GM21576 (cell line): ENCODE measurements around the gene LRRC63.
"Not testable (repeated sequence)": the region's sequence is repeated elsewhere in the genome, so short reads cannot be mapped to it uniquely, and the experiment has no call there.

Source experiments
- ATAC-seq: cut with Tn5 transposase; IDR thresholded peaks from one replicate; pipeline ENCODE4 v1.9.1; 2021; ENCODE audit warnings: mild to moderate bottlenecking, moderate library complexity; ENCODE audit not compliant: unreplicated experiment

Gene LRRC63, protein sequence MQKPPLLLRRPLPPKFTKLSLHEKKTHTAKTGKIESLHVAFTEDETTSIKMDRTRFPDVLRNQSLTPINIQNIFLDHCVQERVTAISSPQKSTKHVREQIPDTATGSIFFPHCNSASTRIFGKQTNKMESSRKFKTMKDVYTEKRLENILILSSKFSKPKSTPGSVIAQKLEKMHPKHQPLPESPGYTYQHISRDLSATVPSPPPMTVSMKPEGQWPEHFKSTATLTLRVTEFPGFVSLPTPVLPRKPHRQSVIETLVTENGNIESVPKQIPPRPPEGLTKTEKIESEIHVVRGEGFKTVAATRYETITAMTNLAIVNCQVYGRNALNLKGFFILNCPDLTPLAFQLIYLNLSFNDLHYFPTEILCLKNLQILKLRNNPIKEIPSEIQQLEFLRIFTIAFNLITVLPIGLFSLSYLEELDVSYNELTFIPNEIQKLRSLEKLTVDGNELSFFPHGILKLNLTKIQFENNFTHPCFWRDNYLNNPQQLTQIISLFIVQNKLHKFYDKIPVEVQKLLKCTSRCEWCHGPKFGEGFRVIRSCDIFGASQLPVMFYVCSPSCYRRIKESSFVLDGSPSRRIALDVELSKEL

DNA sequence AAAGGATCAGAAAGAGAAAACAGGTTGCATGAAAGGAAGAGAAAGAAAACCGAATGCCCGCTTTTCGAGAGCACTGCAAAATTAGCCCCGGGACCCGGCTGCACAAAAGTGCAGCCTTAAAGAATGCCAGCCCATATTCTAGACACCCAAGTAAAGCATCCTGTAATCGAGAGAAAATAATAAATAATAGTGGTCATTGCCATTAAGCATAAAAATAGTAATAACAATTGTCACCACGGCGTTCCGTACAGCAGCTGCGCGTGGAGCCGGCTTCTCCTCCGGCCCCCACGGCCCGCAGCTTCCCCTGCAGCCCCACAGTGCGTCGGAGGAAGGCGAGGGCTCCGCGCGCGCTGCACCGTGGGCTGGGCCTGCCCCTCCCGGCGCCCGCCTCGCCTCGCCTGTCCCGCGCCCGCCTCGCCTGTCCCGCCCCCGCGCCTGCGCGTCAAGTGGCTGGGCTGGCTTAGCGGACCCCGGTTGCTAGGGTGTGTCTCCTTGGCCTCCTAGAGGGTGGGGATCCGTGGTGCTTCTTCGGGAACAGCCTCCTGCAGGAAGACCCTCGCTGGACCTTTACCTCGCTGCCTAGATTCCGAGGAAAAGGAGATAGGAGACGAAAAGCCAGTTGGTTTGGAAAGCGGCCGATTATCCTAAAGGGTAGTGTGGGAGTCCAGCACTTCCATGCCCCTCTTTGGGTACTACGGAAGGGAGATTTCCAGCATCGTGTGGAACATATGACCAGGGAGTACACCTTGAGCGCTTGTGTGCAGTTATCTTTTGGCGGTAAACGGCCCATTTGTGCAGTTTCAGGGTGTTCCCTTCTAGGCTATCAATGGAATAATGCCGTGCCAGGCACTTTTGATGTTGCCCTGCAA, at the start of gene LRRC63:
Gene LRRC63, plus strand, starts transcription at position 446 of the 869 bp plus-strand sequence. CDS start 1,107 bp downstream, outside the sequence.
- peak; percentile 91 for ATAC-seq

DNA sequence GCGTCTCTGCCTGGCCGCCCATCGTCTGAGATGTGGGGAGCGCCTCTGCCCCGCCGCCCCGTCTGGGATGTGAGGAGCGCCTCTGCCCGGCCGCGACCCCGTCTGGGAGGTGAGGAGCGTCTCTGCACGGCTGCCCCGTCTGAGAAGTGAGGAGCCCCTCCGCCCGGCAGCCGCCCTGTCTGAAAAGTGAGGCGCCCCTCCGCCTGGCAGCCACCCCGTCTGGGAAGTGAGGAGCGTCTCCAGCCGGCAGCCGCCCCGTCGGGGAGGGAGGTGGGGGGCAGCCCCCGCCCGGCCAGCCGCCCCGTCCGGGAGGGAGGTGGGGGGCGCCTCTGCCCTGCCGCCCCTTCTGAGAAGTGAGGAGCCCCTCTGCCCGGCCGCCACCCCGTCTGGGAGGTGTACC, 49.0 kb upstream of the LRRC63 start:
- ATAC-seq = not testable (repeated sequence)

DNA sequence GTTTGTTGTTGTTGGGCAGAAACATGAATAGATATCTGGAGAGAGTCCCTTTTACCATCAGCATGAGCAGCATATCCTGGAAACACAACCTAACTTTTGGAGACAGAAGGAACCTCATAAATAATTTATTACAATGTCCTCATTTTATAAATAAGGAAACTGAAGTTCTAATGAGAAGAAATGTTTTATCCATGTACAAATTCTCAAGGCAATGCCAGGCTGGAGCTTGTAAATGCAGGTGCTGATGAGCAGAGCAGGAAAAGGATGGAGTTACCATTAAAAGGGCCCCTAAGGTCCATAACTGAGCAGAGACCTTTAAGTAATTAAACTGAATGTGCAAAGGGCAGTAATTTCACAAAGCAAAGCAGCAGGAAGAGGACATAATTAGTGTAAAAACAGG, 47.1 kb upstream of the LRRC63 start:
- no peak for ATAC-seq

DNA sequence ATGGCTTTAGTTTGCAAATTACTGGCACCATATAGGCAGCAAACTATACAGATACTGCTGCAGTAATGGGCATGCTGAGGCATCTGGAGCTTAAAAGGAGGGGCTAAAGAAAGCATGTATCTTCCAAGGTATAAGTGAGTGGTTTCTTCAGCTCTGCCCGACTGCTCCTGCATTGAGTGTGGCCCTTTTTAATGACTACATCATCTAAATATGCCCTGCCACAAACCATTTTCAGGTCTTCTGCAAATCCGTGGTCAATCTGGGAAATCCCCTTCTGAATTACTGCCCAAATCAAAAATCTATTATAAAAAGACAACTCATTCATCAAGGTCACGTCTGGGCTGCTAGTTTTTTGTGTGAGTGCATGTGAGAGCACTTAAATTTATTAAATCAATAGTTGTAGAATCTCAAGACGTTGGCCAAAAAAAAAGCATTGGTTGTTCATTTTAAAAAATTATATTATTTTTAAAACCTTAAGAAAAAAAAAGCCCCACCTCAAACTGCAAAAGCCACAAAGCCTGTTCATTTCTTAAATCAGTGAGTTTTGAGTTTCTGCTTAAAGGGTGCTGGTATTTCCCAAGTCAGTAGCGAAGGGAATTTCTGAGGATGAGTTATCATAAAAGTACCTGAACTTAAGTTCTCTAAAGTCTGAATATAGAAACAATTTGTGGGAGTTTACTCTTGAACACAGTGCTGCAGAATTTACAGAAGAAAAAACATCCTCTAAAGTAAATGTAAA, 46.1 kb upstream of the LRRC63 start:
- peak; percentile 48 for ATAC-seq

DNA sequence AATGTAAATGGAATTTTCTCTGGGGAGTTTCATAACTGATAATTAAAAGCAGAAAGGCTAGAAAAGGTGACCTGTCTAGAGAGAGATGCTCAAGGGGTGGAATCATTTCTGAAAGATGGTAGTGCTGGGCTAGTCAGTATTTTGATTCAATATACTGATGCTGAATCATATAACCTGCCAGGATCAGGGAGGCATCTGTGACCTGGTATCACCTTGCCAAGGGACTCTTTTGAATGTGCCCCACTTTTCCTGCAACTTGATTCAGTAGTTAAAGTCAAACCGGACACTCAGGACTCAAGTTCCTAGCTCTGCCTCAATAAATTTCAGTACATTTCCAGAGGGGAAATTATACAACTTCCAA, 45.5 kb upstream of the LRRC63 start:
- no peak for ATAC-seq

DNA sequence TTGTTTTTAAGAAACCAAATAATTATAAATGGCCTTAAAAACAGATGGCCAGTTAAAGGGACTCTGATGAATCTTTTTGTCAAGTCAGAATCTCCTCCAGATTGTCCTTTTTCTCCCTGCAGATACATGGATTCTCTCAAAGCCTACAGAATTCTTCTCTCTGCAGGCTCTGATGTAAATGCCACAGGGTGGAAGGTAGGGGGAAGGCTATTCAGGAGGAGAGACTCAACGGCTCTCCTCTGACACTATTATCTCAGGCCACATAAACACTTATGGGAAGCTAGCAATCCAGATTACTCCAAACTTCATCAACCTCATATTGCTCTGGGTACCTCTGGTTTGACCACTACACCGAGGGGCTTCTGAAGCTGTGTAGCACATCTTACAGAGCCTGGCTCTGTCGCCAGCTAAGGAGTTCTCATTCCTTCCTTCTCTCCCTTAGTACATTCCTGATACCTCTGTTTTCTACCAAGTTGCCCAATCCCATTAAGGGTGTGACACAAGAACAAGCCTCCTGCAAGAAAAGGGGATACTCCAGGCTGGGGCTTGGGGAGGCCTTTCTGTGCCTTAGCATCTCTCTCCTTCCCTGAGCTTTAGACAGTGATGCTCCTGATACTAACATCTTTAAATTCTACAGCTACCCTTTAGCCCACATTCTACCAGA, 44.6 kb upstream of the LRRC63 start:
- ATAC-seq = no peak

DNA sequence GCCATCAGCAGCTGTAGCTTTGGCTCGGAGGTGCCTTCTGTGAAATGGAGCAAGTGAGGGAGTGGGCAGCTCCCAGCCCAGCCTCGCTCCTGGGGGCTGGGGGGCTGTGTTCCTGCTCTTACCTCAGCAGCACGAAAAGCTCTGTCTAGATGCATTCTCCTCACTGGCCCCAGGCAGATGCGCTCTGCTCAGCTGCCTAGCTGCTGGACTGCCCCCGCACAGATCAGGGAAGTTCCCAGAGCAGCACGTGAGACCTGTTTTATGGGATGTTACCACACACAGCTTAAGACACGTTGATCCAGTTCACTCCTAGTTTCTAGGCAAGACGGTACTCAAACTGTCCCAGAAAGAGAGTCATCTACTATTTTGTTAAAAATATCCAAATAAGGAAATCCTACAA, 43.4 kb upstream of the LRRC63 start:
- peak; percentile 30 for ATAC-seq

DNA sequence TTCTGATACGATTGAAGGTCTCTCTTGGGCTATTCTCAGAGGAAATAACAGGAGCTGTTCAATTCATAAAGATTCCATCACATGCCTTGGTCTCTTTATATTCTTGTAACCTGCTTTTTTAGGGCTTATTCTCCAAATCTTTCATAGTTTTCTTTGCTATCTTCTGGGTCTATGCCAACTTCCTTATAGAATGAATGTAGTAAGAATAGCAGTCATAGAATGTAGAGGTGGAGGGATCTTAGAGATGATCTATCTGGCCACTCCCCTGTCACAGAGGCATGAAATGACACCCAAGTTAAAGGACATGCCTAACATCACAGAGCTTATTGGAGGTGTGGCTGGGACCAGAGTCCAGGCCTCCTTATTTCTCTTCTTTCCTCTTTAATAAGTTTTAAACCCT, 42.9 kb upstream of the LRRC63 start:
- ATAC-seq = no peak

DNA sequence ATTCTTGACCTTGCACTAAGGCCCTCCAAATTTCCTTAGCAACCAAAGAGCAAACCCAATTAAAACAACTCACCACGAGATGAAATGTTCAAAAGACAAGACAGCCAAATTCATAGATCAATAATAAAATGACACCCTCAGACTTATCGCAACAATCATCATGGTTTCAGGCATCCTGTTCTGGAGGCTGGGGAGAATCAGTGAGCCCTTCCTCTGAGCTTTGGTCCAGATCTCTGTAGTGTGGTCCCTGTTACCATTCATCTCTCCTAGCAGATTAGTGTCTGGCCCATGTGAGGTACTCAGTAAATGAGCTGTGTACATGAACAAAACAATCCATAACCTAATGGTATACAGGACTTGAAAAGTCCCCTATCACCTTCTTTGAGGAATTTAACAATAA, 42.0 kb upstream of the LRRC63 start:
- no peak for ATAC-seq

DNA sequence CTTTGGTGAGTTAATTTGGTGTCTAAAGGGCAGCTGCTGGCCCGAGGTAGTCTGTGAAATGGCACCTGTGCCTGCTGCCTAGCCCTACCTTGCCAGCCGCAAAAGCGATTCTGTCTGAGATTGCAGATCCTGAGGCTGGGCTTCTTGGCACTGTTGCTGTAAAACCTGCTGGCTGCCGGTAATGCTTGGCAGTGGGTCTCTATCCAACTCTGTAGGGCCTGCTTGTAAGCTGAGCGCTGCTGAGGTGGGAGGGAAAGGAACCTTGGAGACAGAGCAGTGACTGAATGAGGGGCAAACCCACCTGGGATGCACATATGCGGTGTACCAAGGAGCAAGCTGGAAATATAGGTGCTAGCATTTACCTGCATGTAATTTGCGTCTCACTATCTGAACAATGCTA, 41.5 kb upstream of the LRRC63 start:
- ATAC-seq = no peak

DNA sequence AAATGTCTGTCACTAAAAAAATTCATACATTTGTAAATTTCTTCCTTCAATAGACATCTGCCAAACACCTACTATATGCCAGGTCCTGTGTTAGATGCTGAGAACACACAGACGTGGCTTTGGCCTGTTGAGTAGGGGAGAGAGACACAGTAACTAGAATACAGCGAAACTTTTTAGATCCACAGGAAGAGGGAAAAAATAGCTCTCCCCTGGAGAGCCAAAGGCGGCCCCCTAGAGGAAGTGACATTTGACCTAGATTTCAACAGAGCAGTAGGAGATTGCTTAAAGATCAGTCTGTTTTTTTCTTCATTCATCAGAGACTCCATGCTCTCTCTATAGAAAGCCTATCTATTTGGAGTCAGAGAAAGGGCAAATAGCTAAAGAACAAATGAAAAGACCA, 41.0 kb upstream of the LRRC63 start:
- ATAC-seq = no peak

DNA sequence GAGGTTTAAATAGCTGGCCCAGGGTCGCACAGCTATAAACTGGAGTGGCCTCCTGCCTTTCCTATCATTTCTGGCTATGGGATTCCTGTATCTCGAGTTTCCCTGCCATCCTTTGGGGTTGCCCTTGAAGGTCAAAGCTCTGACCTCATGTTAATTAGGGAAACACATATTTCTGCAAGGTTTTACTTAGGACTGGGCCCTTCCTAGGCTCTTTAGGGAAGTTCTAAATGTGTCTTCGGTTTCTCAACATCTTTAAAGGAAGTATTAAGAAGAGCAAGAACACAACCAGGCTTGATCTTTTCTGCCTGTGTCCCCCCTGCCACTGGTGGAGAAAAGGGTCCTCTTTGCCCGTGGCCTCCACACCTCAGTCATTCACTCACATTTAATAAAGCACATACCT, 40.5 kb upstream of the LRRC63 start:
- ATAC-seq = no peak

DNA sequence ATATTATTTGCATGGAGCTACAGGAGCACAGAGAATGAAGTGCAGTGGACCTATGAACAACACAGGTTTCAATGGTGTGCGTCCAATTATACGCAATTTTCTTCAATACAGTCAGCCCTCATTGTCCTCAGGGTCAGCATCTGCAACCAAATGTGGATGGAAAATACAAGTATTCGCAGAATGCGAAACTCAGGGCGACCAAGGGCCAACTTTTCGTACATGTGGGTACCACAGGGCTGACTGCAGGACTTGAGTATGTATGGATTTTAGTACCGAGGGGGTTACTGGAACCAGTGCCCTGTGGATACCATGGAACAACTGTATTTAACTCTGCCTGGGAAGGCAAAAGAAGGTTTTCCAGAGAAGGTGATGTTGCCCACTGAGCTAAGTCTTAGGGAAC, 40.0 kb upstream of the LRRC63 start:
- ATAC-seq = no peak

DNA sequence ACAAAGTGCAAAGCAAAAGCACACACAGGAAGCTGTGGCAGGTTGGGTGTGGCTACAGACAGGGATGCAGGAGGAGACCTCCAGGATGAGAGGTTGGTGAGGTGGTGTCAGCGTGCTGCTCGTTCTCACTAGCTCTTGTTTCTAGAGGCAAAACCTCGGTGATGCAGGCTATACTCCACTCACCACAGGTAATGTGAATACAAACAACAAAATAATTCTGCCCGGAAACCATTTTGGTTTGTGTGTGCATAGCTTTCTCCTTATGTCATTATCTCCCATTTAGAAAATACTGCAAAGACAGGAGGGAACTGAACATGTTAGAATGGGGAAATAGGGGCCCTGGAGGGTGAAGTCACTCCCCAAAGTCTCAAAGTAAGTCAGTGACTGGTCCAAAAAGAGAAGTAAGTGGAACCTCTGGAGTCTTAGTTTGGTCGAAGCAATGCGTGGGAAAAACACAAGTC, 39.2 kb upstream of the LRRC63 start:
- no peak for ATAC-seq

DNA sequence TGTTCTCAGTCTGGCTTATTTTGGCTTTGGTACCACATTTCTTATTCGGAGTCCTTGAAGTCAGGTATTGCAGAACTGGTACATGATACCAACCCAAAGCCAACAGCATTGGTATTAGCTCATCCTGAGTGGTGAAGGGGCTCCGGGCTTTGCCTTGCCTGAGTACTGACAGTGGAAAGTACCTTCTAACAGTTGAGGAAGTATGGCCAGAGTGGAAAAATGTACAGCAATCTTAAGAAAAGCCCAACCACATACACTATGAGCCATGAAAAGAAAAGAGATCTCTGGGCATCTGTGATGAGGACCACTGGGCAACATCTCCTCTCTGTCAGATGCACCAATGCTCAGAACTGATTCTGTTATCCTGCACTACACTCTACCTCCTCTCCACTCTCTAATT, 38.1 kb upstream of the LRRC63 start:
- ATAC-seq = no peak

DNA sequence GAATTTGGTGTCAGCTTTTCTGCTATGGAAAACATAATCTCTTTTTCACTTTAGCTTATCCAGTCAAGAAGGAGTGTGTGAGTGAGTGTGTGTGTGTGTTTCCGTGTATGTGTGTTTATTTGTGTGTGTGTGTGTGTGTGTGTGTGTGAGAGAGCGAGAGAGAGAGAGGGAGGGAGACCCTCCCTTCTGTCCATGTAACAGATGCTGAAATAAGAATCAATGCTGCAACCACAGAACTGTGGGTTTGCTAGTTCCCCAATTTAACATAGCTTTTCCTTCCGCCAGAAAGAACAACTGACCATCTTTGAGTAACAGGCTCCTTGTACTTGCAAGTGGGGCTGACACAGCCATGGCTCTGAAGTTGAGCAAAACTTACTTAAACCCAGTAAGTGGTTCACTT, 35.0 kb upstream of the LRRC63 start:
- peak; percentile 46 for ATAC-seq

DNA sequence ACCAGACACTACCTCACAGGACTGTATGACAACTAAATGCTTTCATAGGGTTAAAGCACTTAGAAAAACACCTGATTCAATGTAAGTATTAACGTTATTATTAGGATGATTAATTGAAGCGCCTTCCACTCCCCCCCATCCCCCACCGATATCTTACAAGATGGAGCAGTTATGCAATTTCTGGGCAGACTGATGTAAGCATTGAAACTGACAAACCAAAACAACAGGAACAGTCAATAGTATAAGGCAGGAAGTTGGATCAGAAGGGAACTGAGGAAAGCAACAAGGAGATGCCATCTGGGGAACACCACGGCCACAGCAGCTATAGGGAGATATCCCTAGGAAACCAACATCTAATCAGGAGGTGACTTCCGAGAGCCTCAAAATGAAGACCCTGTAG, 33.6 kb upstream of the LRRC63 start:
- ATAC-seq = no peak

DNA sequence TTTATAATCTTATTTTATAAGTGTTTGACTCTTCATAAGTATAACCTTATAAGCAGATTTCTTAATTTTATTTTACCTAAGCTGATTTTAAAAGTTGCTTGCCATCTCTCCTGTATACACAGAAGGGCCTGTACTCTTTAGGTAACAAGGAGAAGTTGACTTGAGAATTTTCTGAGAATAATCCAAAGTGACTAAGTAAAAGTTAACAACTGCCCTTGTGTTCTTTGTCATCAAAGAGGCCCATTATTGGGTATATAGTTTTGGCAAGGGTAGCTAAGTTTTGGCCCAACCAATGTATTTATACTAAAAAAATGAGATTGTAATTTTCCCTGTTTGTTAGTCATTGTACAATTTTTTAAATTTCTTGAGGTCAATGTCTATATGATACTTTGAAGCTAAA, 32.9 kb upstream of the LRRC63 start:
- no peak for ATAC-seq

DNA sequence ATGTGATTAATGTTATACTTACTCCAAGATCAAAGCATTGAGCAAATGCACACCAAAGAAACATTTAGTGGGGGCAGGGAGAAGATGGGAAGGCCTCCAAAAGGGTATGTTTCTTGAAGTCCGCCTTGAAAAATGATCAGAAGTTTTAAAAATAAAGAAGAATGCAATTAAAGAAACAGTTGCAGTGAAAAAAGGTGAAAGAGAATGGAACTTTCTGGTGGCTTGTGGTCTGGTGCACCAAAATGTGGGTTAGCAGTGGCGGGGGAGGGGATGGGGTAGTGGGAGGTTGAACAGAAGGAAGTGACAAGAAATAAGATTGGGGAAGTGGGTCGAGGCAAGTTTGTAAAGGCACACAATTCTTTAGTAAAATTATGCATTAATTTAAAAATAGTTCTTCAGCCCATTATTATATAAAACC, 32.2 kb upstream of the LRRC63 start:
- no peak for ATAC-seq

DNA sequence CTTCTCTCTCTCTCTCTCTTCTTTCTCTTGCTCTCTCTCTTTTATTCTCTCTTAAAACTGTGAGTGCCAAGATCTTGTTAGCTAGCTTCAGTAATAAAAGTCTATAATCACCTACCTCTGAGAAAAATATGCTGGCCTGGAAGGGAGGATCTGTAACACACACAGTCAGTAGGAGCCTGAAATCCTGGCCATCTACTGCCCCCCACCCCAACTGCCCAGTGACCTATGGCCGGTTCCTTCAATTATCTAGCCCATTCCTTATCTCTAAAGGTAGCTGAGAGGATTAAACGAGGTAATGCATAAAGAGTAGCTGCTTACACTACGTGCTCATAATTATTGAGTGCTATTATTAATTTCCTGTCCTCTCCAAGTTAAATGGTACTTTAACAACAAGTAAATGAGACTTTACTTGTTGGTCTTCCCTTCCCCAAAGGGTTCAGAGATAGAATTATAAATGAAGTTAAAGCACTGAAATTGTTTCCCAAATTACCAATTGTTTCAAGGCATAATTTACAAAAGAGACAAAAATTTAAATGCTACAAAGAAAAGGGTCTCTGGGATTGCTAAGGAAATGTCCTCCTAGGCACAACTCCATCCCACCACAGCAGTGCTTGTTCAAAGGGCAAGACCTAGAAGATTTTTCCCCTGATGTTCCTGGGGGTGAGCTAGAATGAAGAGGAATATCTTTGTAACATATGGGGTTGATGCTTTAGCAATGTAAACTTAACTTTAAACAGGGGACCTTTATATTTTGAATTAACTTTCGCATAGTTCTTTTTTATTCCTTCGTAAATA, 31.6 kb upstream of the LRRC63 start:
- ATAC-seq = no peak
